Fibroblast of the aortic adventitia (primary cell): ENCODE measurements around the gene PDK3. TPM values are rescaled to one million over a fixed set of nuclear protein-coding genes. Genes with fewer than 3 reads are reported as not detected.
A peak's percentile ranks its signal among the peaks of the same experiment; 100 is the strongest.

Source experiments
- DNase-seq: peaks from one replicate; pipeline ENCODE4 v3.0.0-alpha.2; 2010; ENCODE audit warnings: low read depth
- H3K4me3 ChIP-seq: 2 replicates; pipeline ENCODE4 v1.5.1; 2011; ENCODE audit warnings: low read depth, mild to moderate bottlenecking, control low read depth, low read length, moderate library complexity
- CTCF ChIP-seq: IDR thresholded peaks from 2 replicates; pipeline ENCODE4 v1.5.1; 2011; ENCODE audit warnings: mild to moderate bottlenecking, low read length, control low read depth, inconsistent platforms; ENCODE audit not compliant: insufficient read depth
- total RNA-seq: library from RNA; depleted of rRNA; stranded (reverse); fragments of >200 nt; gene quantifications from 2 replicates; pipeline ENCODE4 v1.2.3, GENCODE V29; 2012; ENCODE audit warnings: low replicate concordance

The PDK3 gene
- total RNA-seq, 1 donor = 6.7 TPM

DNA sequence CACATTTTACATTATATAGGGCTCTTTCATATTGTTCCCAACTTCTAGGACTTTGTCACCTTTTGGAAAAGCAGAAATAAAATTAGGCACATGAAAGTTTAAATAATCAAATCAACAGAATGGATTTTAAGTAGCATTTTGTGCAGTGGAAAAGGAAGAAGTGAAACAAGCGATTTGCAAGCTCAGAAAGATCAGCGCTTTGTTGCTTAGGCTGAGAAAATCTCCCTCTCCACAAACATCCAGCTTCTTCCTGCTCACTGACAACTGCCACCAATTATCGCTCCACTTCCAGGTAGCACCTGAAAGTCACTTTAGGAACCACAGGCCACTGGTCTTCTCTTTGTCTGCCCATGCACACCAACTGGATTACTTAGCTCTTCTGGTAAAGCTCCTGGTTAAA lies 2.0 kb upstream of the PDK3 start:
- no peak for TF ChIP-seq CTCF
- DNase-seq = no peak
- H3K4me3 ChIP-seq = no peak overlapping the region

GRCh38 chrX:24464498-24464835 lies 619 bp upstream of the PDK3 start:
- no peak for DNase-seq
- peak overlapping the region; percentile 69 for H3K4me3 ChIP-seq
- no peak for TF ChIP-seq CTCF

- DNase-seq = no peak
- H3K4me3 ChIP-seq = peak overlapping the region; percentile 70
These were observed 413 bp downstream of the PDK3 start for GRCh38 chrX:24465532-24465865.

GRCh38 chrX:24466025-24466424 lies 939 bp downstream of the PDK3 start:
- peak overlapping the region; percentile 35 for H3K4me3 ChIP-seq
- no peak for DNase-seq
- TF ChIP-seq CTCF = no peak

More at GRCh38 chrX:24465532-24465865, 413 bp downstream of the PDK3 start:
- TF ChIP-seq CTCF = no peak

DNA sequence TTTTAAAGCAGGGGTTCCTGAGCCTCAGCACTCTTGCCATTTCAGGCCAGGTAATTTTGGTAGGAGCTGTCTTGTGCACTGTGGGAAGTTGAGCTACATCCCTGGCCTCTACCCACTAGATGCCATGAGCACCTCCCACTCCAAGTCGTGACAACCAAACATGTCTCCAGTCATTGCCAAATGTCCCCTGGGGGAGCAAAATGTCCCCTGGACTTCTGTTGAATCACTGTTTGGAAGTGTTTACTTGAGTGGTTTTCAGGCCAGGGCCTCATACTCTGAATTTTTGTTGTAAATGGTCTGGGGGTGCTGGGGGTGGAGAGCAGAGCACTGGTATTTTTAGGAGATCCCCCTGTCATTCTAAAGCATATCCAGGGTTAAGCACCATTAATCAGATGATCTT lies 3.2 kb downstream of the PDK3 start:
- no peak for TF ChIP-seq CTCF
- no peak for DNase-seq

DNA sequence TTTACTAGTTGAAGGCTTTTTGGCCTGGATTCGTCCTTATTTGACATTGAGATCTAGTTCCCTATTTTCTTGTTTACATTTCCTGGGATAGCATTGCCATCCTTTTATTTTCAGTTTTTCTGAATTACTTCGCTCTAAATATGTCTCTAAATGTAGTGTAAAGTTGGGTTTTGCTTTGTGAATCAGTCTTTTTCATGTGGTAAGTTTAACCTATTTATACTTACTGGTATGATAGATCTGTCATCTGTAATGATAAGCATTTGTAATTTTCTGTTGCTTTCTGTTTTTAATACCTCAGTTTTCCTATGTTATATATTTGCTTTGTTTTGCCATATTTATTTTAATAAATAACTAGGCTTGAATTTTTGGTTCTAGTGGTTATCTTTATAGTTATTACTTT lies 6.7 kb downstream of the PDK3 start:
- DNase-seq = no peak
- no peak overlapping the region for H3K4me3 ChIP-seq
- no peak for TF ChIP-seq CTCF

More for the DNA sequence above, 3.2 kb downstream of the PDK3 start:
- no peak overlapping the region for H3K4me3 ChIP-seq

DNA sequence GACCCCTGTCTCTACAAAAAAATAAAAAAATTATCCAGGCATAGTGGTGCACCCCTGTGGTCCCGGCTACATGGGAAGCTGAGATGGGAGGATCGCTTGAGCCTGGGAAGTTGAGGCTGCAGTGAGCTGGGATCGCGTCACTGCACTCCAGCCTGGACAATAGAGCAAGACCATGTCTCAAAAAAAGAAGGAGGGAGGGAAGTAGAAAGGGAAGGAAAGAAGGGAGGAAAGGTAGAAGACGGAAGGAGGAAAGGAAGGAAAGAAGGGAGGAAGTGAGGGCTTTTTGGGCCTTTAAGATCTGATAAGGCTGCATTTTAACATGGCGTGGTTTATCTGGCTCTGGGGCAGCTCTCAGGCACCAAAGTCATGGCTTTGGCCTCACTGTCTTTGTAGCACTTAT lies 10.4 kb downstream of the PDK3 start:
- no peak for TF ChIP-seq CTCF
- H3K4me3 ChIP-seq = no peak overlapping the region
- no peak for DNase-seq
